SK-N-SH treated with all-trans-retinoic acid at 6 μM for 48 hours (cell line): ENCODE measurements around the gene PTBP1.

Experiments
- CSDC2 ChIP-seq: fragments of 250-450 bp; sonication (Bioruptor Pico); IDR thresholded peaks from 2 replicates; pipeline ENCODE4 v1.5.0; 2020; ENCODE audit warnings: mild to moderate bottlenecking, moderate library complexity
- ZFP30 ChIP-seq: fragments of 450-650 bp; formaldehyde crosslinking; IDR thresholded peaks from 2 replicates; pipeline ENCODE4 v1.5.0; 2022; ENCODE audit warnings: mild to moderate bottlenecking, moderate library complexity
- TF ChIP-seq, protein P1 (sequence below): fragments of 250-450 bp; sonication (Bioruptor Pico); IDR thresholded peaks from 2 replicates; pipeline ENCODE4 v1.8.0; 2020; ENCODE audit warnings: mild to moderate bottlenecking, moderate library complexity, borderline replicate concordance

DNA sequence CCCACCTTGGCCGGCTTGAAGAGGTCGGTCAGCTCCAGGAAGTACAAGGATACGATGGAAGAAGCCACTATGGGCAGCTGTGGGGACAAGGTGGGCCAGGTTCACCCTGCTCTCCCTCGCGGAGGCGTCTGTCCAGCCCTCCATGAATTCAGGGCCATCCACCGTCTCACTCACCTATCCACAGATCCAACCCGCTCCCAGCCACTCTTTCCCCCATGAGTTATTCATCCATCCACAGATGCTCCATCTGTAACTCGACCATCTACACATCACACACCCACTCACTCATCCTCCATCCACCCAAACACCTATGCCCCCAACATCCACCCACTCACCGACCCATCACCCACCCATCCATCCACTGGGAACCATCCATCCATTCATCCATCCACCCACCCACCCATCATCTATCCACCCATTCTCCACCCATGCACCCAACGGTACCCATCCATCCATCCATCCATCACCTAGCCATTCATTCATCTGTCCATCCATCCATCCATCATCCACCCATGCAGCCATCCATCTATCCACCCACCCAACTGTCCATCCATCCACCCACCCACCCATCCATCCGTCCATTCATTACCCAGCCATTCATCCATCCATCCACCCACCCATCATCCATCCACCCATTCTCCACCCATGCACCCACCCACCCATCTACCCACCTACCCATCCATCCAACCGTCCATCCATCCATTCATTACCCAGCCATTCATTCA is 18.7 kb downstream of the PTBP1 start:
- TF ChIP-seq, protein P1, sequence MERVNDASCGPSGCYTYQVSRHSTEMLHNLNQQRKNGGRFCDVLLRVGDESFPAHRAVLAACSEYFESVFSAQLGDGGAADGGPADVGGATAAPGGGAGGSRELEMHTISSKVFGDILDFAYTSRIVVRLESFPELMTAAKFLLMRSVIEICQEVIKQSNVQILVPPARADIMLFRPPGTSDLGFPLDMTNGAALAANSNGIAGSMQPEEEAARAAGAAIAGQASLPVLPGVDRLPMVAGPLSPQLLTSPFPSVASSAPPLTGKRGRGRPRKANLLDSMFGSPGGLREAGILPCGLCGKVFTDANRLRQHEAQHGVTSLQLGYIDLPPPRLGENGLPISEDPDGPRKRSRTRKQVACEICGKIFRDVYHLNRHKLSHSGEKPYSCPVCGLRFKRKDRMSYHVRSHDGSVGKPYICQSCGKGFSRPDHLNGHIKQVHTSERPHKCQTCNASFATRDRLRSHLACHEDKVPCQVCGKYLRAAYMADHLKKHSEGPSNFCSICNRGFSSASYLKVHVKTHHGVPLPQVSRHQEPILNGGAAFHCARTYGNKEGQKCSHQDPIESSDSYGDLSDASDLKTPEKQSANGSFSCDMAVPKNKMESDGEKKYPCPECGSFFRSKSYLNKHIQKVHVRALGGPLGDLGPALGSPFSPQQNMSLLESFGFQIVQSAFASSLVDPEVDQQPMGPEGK (CRISPR knock-in tag), result no peak
- TF ChIP-seq CSDC2 (CRISPR knock-in tag) (no peak), ZFP30 (no peak)
